Hepatocyte (in vitro differentiated cells): ENCODE results near the gene PDE8B. TPM values are rescaled to one million over a fixed set of nuclear protein-coding genes. Genes with fewer than 3 reads are reported as not detected.

Source experiments
- DNase-seq: peaks from one replicate; pipeline ENCODE4 v3.0.0-alpha.2; 2016; ENCODE audit warnings: low spot score
- H2AFZ ChIP-seq: fragments of 200-600 bp; sonication (generic); 2 replicates; pipeline ENCODE4 v1.6.0; 2016; ENCODE audit warnings: antibody characterized with exemption, mild to moderate bottlenecking
- H3K27ac ChIP-seq: fragments of 200-600 bp; sonication (generic); 2 replicates; pipeline ENCODE4 v1.5.1; 2016; ENCODE audit warnings: mild to moderate bottlenecking
- H3K27me3 ChIP-seq: fragments of 200-600 bp; sonication (generic); 2 replicates; pipeline ENCODE4 v1.6.1; 2016
- H3K36me3 ChIP-seq: fragments of 200-600 bp; sonication (generic); replicated peaks from 2 replicates; pipeline ENCODE4 v1.5.1; 2016; ENCODE audit warnings: low read depth; ENCODE audit not compliant: insufficient read depth
- H3K4me1 ChIP-seq: fragments of 200-600 bp; sonication (generic); 2 replicates; pipeline ENCODE4 v1.5.1; 2016; ENCODE audit warnings: mild to moderate bottlenecking, moderate library complexity; ENCODE audit not compliant: insufficient read depth
- H3K4me2 ChIP-seq: fragments of 200-600 bp; sonication (generic); 2 replicates; pipeline ENCODE4 v1.6.0; 2016
- H3K4me3 ChIP-seq: fragments of 200-600 bp; sonication (generic); 2 replicates; pipeline ENCODE4 v1.5.1; 2016; ENCODE audit warnings: mild to moderate bottlenecking
- H3K79me2 ChIP-seq: fragments of 200-600 bp; sonication (generic); 2 replicates; pipeline ENCODE4 v1.6.0; 2017; ENCODE audit warnings: mild to moderate bottlenecking
- H3K9me2 ChIP-seq: fragments of 200-600 bp; sonication (generic); replicated peaks from 2 replicates; pipeline ENCODE4 v1.6.0; 2017; ENCODE audit warnings: mild to moderate bottlenecking; ENCODE audit not compliant: insufficient read depth
- H3K9me3 ChIP-seq: fragments of 200-600 bp; sonication (generic); 2 replicates; pipeline ENCODE4 v1.5.1; 2016; ENCODE audit warnings: low read depth, mild to moderate bottlenecking
- H4K20me1 ChIP-seq: fragments of 200-600 bp; sonication (generic); 2 replicates; pipeline ENCODE4 v1.6.0; 2016; ENCODE audit warnings: mild to moderate bottlenecking; ENCODE audit not compliant: insufficient read depth, poor library complexity, severe bottlenecking
- EZH2 ChIP-seq: fragments of 200-600 bp; sonication (generic); IDR thresholded peaks from 2 replicates; pipeline ENCODE4 v1.6.1; 2016; ENCODE audit warnings: antibody characterized with exemption, mild to moderate bottlenecking, borderline replicate concordance
- EZH2phosphoT487 ChIP-seq: fragments of 200-600 bp; sonication (generic); IDR thresholded peaks from one replicate; pipeline ENCODE4 v1.6.1; 2018; ENCODE audit warnings: antibody characterized with exemption, mild to moderate bottlenecking, low read depth, moderate library complexity; ENCODE audit not compliant: unreplicated experiment, severe bottlenecking
- WGBS: methylation state at CpG from one replicate; pipeline ENCODE4 v1.1.6; 2016; ENCODE audit warnings: low lambda C conversion rate; ENCODE audit errors: missing lambda C conversion rate; 5-methylcytosine and 5-hydroxymethylcytosine counted together
- polyA plus RNA-seq: library from polyadenylated mRNA; unstranded; fragments of >200 nt; fragmentation: Nextera tagmentation; extraction: Ambion mirVana; gene quantifications from 2 replicates; pipeline ENCODE4 v1.2.1, GENCODE V29; 2016
- total RNA-seq: library from RNA; depleted of rRNA; stranded (reverse); fragments of >200 nt; gene quantifications from 2 replicates; pipeline ENCODE4 v1.2.3, GENCODE V29; 2014
- TF ChIP-seq, protein P1 (sequence below): fragments of 200-600 bp; sonication (generic); IDR thresholded peaks from 2 replicates; pipeline ENCODE4 v1.5.1; 2016; ENCODE audit warnings: antibody characterized with exemption, mild to moderate bottlenecking; ENCODE audit not compliant: poor library complexity

PDE8B gene
- total and polyA plus RNA-seq, 2 experiments from 2014 or later: 8.3 to 9.2 TPM

DNA sequence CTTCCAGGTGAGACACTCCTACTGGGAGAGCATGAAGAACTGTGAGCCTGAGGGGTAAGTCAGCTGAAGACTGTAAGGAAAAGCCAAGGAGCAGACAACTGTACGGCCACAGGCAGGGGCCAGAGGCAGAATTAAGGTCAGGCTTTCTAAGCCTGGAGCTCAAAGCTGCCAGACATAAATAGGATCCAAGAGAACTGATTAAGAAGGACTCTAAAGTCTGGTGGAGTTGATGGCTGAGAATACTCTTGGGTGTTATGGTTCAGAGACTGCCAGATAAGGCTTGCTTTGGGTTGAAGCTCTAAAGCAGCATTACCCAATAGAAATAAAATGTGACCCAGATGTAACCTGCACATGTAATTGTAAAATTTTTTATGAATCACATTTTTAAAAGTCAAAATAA is 12.2 kb downstream of the PDE8B start:
- Histone ChIP-seq H3K27ac (no peak overlapping the region), H3K4me3 (no peak overlapping the region), H3K4me2 (no peak overlapping the region), H4K20me1 (no peaks in the 10 kb centered on the region), H3K36me3 (no peaks in the 10 kb centered on the region), H3K4me1 (peaks cover 7% of the 10 kb centered on the region), H3K79me2 (no peaks in the 10 kb centered on the region), H3K27me3 (no peaks in the 10 kb centered on the region), H2AFZ (no peak overlapping the region), H3K9me2 (no peaks in the 10 kb centered on the region), H3K9me3 (no peaks in the 10 kb centered on the region)
- 90% methylated on average over 1 of the region's 1 CpG for WGBS
- DNase-seq: no peak
- TF ChIP-seq EZH2 (no peak), EZH2phosphoT487 (no peak)
- TF ChIP-seq, protein P1, sequence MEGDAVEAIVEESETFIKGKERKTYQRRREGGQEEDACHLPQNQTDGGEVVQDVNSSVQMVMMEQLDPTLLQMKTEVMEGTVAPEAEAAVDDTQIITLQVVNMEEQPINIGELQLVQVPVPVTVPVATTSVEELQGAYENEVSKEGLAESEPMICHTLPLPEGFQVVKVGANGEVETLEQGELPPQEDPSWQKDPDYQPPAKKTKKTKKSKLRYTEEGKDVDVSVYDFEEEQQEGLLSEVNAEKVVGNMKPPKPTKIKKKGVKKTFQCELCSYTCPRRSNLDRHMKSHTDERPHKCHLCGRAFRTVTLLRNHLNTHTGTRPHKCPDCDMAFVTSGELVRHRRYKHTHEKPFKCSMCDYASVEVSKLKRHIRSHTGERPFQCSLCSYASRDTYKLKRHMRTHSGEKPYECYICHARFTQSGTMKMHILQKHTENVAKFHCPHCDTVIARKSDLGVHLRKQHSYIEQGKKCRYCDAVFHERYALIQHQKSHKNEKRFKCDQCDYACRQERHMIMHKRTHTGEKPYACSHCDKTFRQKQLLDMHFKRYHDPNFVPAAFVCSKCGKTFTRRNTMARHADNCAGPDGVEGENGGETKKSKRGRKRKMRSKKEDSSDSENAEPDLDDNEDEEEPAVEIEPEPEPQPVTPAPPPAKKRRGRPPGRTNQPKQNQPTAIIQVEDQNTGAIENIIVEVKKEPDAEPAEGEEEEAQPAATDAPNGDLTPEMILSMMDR: no peak

DNA sequence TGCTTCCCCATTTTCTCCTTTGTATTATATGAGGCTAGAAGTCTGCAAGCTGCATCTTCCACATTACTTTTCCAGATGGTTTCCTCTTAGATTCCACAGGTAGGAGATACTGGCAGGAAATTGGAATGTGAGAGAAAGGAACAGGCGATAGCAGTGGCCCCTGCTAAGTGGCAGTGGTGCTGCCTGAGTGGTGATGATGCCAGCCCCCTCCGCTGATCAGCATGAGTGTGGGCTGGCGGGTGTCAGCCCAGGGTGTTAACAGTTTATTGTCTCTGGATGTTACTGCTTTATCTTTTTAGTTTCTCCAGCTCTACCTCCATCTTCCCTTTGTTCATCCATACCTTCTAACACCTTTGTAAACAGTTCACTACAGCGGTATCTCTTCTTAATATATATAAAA is 13.2 kb downstream of the PDE8B start:
- no peak overlapping the region for H2AFZ ChIP-seq
- H3K27me3 ChIP-seq: no peaks in the 10 kb centered on the region
- H3K4me2 ChIP-seq: no peak overlapping the region
- TF ChIP-seq EZH2 (no peak), EZH2phosphoT487 (no peak)
- TF ChIP-seq, protein P1: no peak
- no peaks in the 10 kb centered on the region for H3K79me2 ChIP-seq
- no peaks in the 10 kb centered on the region for H3K36me3 ChIP-seq
- DNase-seq: no peak
- peaks cover 7% of the 10 kb centered on the region for H3K4me1 ChIP-seq
- no peak overlapping the region for H3K4me3 ChIP-seq
- H4K20me1 ChIP-seq: no peaks in the 10 kb centered on the region
- WGBS: 93% methylated on average over 4 of the region's 4 CpGs
- no peaks in the 10 kb centered on the region for H3K9me2 ChIP-seq
- no peaks in the 10 kb centered on the region for H3K9me3 ChIP-seq
- H3K27ac ChIP-seq: no peak overlapping the region

- Histone ChIP-seq H3K27me3 (no peaks in the 10 kb centered on the region), H3K4me2 (no peak overlapping the region), H3K4me3 (no peak overlapping the region), H3K79me2 (no peaks in the 10 kb centered on the region), H3K9me3 (no peaks in the 10 kb centered on the region), H3K27ac (no peak overlapping the region), H2AFZ (no peak overlapping the region), H3K4me1 (peaks cover 7% of the 10 kb centered on the region), H3K9me2 (no peaks in the 10 kb centered on the region), H3K36me3 (no peaks in the 10 kb centered on the region), H4K20me1 (no peaks in the 10 kb centered on the region)
- TF ChIP-seq EZH2phosphoT487 (no peak), EZH2 (no peak)
- TF ChIP-seq, protein P1: no peak
- WGBS: 7% methylated on average over 1 of the region's 1 CpG
- no peak for DNase-seq
These were observed 14.3 kb downstream of the PDE8B start for GRCh38 chr5:77224672-77225355.
